H1 (cell line): ENCODE data around the gene CDK15. TPM values are rescaled to one million over a fixed set of nuclear protein-coding genes. Genes with fewer than 3 reads are reported as not detected.

Experiments used
- CTCF ChIA-PET: fragments of 300-600 bp; sonication (Branson Sonifier 250); formaldehyde crosslinking; loops from one replicate; lab custom pipeline; 2021; ENCODE audit not compliant: partially characterized antibody; lab: Charles Lee
- POLR2A ChIA-PET: fragments of 300-600 bp; sonication (Branson Sonifier 250); formaldehyde crosslinking; loops from one replicate; lab custom pipeline; 2021; ENCODE audit warnings: inconsistent platforms; ENCODE audit not compliant: partially characterized antibody; lab: Charles Lee
- DNase-seq, 2 experiments: peaks; one replicate each; pipeline versions ENCODE4 v3.0.0 to v3.0.0-alpha.2; 2010 to 2022; ENCODE audit warnings: low spot score in 2 of 2, low read depth in 1 of 2, mixed read lengths in 1 of 2
- FAIRE-seq: peaks from 2 replicates; lab custom pipeline; 2011; peaks lifted over from hg19 to GRCh38; lab: Jason Lieb, UNC
- H2AFZ ChIP-seq: 2 replicates; pipeline ENCODE4 v1.8.1; 2012; ENCODE audit warnings: low read length, inconsistent platforms
- H2AK5ac ChIP-seq: 2 replicates; pipeline ENCODE4 v1.6.1; 2013; ENCODE audit warnings: low read depth, low read length
- H2BK120ac ChIP-seq: replicated peaks from 2 replicates; pipeline ENCODE3; 2013; ENCODE audit warnings: low read depth, low read length, inconsistent platforms
- H2BK12ac ChIP-seq: 2 replicates; pipeline ENCODE4 v1.6.1; 2013; ENCODE audit warnings: low read depth, low read length
- H2BK15ac ChIP-seq: 2 replicates; pipeline ENCODE4 v1.6.1; 2013; ENCODE audit warnings: low read length
- H2BK20ac ChIP-seq: 2 replicates; pipeline ENCODE4 v1.6.1; 2013; ENCODE audit warnings: low read length
- H2BK5ac ChIP-seq: 2 replicates; pipeline ENCODE4 v1.6.1; 2013; ENCODE audit warnings: low read depth, low read length
- H3K14ac ChIP-seq: 2 replicates; pipeline ENCODE4 v1.6.1; 2013; ENCODE audit warnings: inconsistent platforms; ENCODE audit not compliant: insufficient read length
- H3K18ac ChIP-seq: 2 replicates; pipeline ENCODE4 v1.6.1; 2013; ENCODE audit warnings: low read length; ENCODE audit errors: extremely low read depth
- H3K23ac ChIP-seq: 2 replicates; pipeline ENCODE4 v1.6.1; 2013; ENCODE audit warnings: inconsistent platforms; ENCODE audit not compliant: insufficient read length
- H3K23me2 ChIP-seq: 2 replicates; pipeline ENCODE4 v1.6.1; 2013; ENCODE audit warnings: low read depth, low read length
- H3K27ac ChIP-seq: 2 replicates; pipeline ENCODE4 v1.6.1; 2011; ENCODE audit warnings: low read depth, low read length, inconsistent platforms
- H3K27me3 ChIP-seq, 4 experiments: replicated peaks in 1 of 4; 1 replicate in 1 of 4; 2 replicates in 3 of 4; pipeline versions ENCODE4 v1.6.1 to v1.8.1; 2011 to 2013; ENCODE audit warnings: low read length in 3 of 4, mild to moderate bottlenecking in 3 of 4, inconsistent platforms in 2 of 4, mixed read lengths in 2 of 4, moderate library complexity in 1 of 4; ENCODE audit not compliant: control insufficient read depth in 3 of 4, insufficient read depth in 3 of 4; ENCODE audit errors: extremely low read depth in 1 of 4
- H3K36me3 ChIP-seq, 4 experiments: 2 replicates each; pipeline versions ENCODE4 v1.6.1 to v1.8.1; 2011 to 2013; ENCODE audit warnings: mild to moderate bottlenecking in 4 of 4, low read length in 3 of 4, moderate library complexity in 2 of 4, control low read depth in 1 of 4, inconsistent platforms in 1 of 4; ENCODE audit not compliant: insufficient read depth in 4 of 4, control insufficient read depth in 2 of 4
- H3K4ac ChIP-seq: replicated peaks from 2 replicates; pipeline ENCODE3; 2013; ENCODE audit warnings: low read length, low read depth, mixed read lengths, inconsistent platforms; ENCODE audit not compliant: insufficient read length
- H3K4me1 ChIP-seq, 4 experiments: replicated peaks in 1 of 4; 1 replicate in 1 of 4; 2 replicates in 3 of 4; pipeline versions ENCODE4 v1.6.1 to v1.8.1; 2011 to 2013; ENCODE audit warnings: low read length in 3 of 4, inconsistent platforms in 2 of 4, mixed read lengths in 1 of 4; ENCODE audit not compliant: insufficient read depth in 4 of 4, control insufficient read depth in 3 of 4
- H3K4me2 ChIP-seq, 2 experiments: 2 replicates each; pipeline versions ENCODE4 v1.6.1 to v1.8.1; 2011 to 2013; ENCODE audit warnings: low read depth in 2 of 2, low read length in 2 of 2, control low read depth in 1 of 2, inconsistent platforms in 1 of 2, mild to moderate bottlenecking in 1 of 2; ENCODE audit not compliant: insufficient read depth in 1 of 2
- H3K4me3 ChIP-seq, 4 experiments: fragments of 200-600, 300-600 bp in 1 of 4; sonication (generic), shearing (Covaris generic), sonication (Bioruptor Twin) in 1 of 4; 2 replicates each; pipeline versions ENCODE4 v1.5.1 to v1.8.1; 2011 to 2016; ENCODE audit warnings: low read length in 4 of 4, low read depth in 3 of 4, control low read depth in 2 of 4, inconsistent platforms in 2 of 4, mild to moderate bottlenecking in 2 of 4, mixed read lengths in 1 of 4, moderate library complexity in 1 of 4; ENCODE audit not compliant: insufficient read depth in 2 of 4; ENCODE audit errors: extremely low read depth in 1 of 4
- H3K56ac ChIP-seq: replicated peaks from 2 replicates; pipeline ENCODE3; 2013; ENCODE audit warnings: low read depth, mild to moderate bottlenecking, mixed read lengths, low read length, inconsistent platforms; ENCODE audit not compliant: insufficient read length
- H3K79me1 ChIP-seq: 2 replicates; pipeline ENCODE4 v1.6.1; 2013; ENCODE audit warnings: low read depth, low read length, control low read depth
- H3K79me2 ChIP-seq, 2 experiments: 2 replicates each; pipeline versions ENCODE4 v1.6.1 to v1.8.1; 2012 to 2013; ENCODE audit warnings: low read length in 2 of 2, mild to moderate bottlenecking in 2 of 2, inconsistent platforms in 1 of 2; ENCODE audit not compliant: insufficient read depth in 2 of 2, control insufficient read depth in 1 of 2
- H3K9ac ChIP-seq, 4 experiments: replicated peaks in 1 of 4; 1 replicate in 1 of 4; 2 replicates in 3 of 4; pipeline versions ENCODE4 v1.6.1 to v1.8.1; 2011 to 2013; ENCODE audit warnings: low read depth in 3 of 4, low read length in 3 of 4, control low read depth in 2 of 4, mild to moderate bottlenecking in 2 of 4, moderate library complexity in 2 of 4, inconsistent platforms in 1 of 4; ENCODE audit errors: extremely low read depth in 1 of 4
- H3K9me3 ChIP-seq, 2 experiments: 2 replicates each; pipeline versions ENCODE4 v1.6.1 to v1.8.1; 2012 to 2013; ENCODE audit warnings: mild to moderate bottlenecking in 2 of 2, moderate library complexity in 2 of 2, control low read depth in 1 of 2, inconsistent platforms in 1 of 2, low read depth in 1 of 2, low read length in 1 of 2, mixed read lengths in 1 of 2; ENCODE audit not compliant: insufficient read depth in 2 of 2
- H4K20me1 ChIP-seq, 2 experiments: replicated peaks in 1 of 2; 2 replicates each; pipeline versions ENCODE3 to v1.8.1; 2011 to 2013; ENCODE audit warnings: inconsistent platforms in 2 of 2, low read length in 2 of 2, mild to moderate bottlenecking in 1 of 2; ENCODE audit not compliant: insufficient read depth in 2 of 2, control insufficient read depth in 1 of 2
- H4K5ac ChIP-seq: 2 replicates; pipeline ENCODE4 v1.6.1; 2013; ENCODE audit warnings: low read length, low read depth, mixed read lengths, inconsistent platforms; ENCODE audit not compliant: insufficient read length
- H4K8ac ChIP-seq: 2 replicates; pipeline ENCODE4 v1.8.0; 2013; ENCODE audit warnings: mild to moderate bottlenecking, moderate library complexity, low read length, inconsistent platforms; ENCODE audit not compliant: insufficient read depth; ENCODE audit errors: extremely low read depth
- H4K91ac ChIP-seq: replicated peaks from 2 replicates; pipeline ENCODE3; 2013; ENCODE audit warnings: low read length, mixed read lengths, inconsistent platforms; ENCODE audit not compliant: insufficient read length
- BCL11A ChIP-seq, 2 experiments: IDR thresholded peaks; one replicate each; pipeline ENCODE4 v1.6.1; 2011; ENCODE audit warnings: low read depth in 2 of 2, low read length in 2 of 2, mild to moderate bottlenecking in 2 of 2
- CHD1 ChIP-seq: IDR thresholded peaks from 2 replicates; pipeline ENCODE4 v1.6.1; 2012; ENCODE audit warnings: low read depth, low read length, improper control_type of control experiment
- KDM1A ChIP-seq: fragments of 200-600, 300-600 bp; sonication (generic); IDR thresholded peaks from 2 replicates; pipeline ENCODE4 v1.7.1; 2016; ENCODE audit warnings: mild to moderate bottlenecking, low read length, borderline replicate concordance
- SIX5 ChIP-seq: IDR thresholded peaks from 2 replicates; pipeline ENCODE4 v1.6.1; 2011; ENCODE audit warnings: mild to moderate bottlenecking, low read depth, low read length
- TCF12 ChIP-seq: IDR thresholded peaks from 2 replicates; pipeline ENCODE4 v1.6.1; 2011; ENCODE audit warnings: low read depth, mild to moderate bottlenecking, low read length
- TEAD4 ChIP-seq: IDR thresholded peaks from 2 replicates; pipeline ENCODE4 v1.6.1; 2012; ENCODE audit warnings: low read depth, low read length, inconsistent platforms, mixed read lengths
- WGBS, 2 experiments: shearing (Covaris generic) in 1 of 2; methylation state at CpG; one replicate each; pipeline versions ENCODE4 v1.1.6 to v1.1.7; 2013 to 2015; ENCODE audit warnings: low lambda C conversion rate in 2 of 2, mixed read lengths in 2 of 2, inconsistent platforms in 1 of 2, low coverage in 1 of 2, missing lambda C conversion rate in 1 of 2; ENCODE audit not compliant: insufficient replicate concordance in 2 of 2, insufficient coverage in 1 of 2, insufficient read length in 1 of 2; ENCODE audit errors: extremely low coverage in 1 of 2, missing lambda C conversion rate in 1 of 2; 5-methylcytosine and 5-hydroxymethylcytosine counted together
- polyA plus RNA-seq, 7 experiments: library from polyadenylated mRNA; depleted of rRNA in 3 of 7; stranded (reverse) in 5 of 7; unstranded in 2 of 7; fragments of >200 nt in 5 of 7; fragments of 200-250 nt in 2 of 7; gene quantifications; 1 replicate in 5 of 7; 2 replicates in 1 of 7; 4 replicates in 1 of 7; pipeline versions ENCODE4 v1.2.1 to v1.2.3, GENCODE V29; 2011 to 2013; ENCODE audit warnings: missing spikeins in 2 of 7, mixed read lengths in 2 of 7
- total RNA-seq: library from RNA; stranded (reverse); fragmentation: NEBNext Ultra II Directional; extraction: Animal tissue kit (Norgen Biotek cat#: 25700); gene quantifications from 2 replicates; pipeline ENCODE4 v1.2.1, GENCODE V29; 2021

The CDK15 gene
- total and polyA plus RNA-seq, 2 of the 8 experiments (the other 6 are each of a cell fraction or from before 2014, with no cell fraction given) = 0.03 TPM; not detected in 1

DNA sequence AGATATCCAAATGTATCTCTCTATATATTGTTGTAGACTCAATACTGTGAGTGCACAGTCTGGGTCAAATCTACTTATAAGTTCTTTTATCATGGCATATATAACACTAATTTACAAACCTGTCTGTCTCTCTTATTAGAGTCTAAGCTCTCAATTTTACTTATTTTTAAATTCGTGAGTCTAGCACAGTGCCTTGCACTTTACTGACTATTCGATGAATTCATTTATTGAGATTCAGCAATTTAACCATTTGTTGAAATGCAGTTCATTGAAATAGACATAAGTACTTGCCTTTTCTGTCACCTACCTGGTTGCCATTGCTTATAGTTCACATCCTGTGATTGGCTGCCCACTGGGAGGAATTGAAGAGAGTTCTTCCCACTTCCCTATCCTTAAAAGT, 15.3 kb upstream of the CDK15 start:
- no peak for FAIRE-seq
- Histone ChIP-seq H3K23ac (no peak overlapping the region), H4K8ac (no peak overlapping the region), H3K79me2 (no peaks in the 10 kb centered on the region), H3K27ac (no peak overlapping the region), H4K91ac (no peak overlapping the region), H3K56ac (no peak overlapping the region), H3K4me1 (no peaks in the 10 kb centered on the region), H2AFZ (no peak overlapping the region), H3K23me2 (no peaks in the 10 kb centered on the region), H3K4me2 (no peak overlapping the region), H3K9me3 (no peaks in the 10 kb centered on the region), H2AK5ac (no peak overlapping the region), H4K20me1 (no peaks in the 10 kb centered on the region), H3K4me3 (no peak overlapping the region), H2BK12ac (no peak overlapping the region), H3K9ac (no peak overlapping the region), H3K4ac (no peak overlapping the region), H2BK20ac (no peak overlapping the region), H3K14ac (no peak overlapping the region), H3K79me1 (no peaks in the 10 kb centered on the region), H3K27me3 (no peaks in the 10 kb centered on the region; a peak in 1 of 7 replicates), H2BK15ac (no peak overlapping the region), H4K5ac (no peak overlapping the region), H2BK120ac (no peak overlapping the region), H3K18ac (no peak overlapping the region), H3K36me3 (no peaks in the 10 kb centered on the region), H2BK5ac (no peak overlapping the region)
- CTCF ChIA-PET = no interaction called here
- POLR2A ChIA-PET = no interaction called here
- 79% methylated on average over 2 of the region's 2 CpGs; no CpG with 5 or more reads in 1 of the 2 experiments for WGBS, 2 experiments
- DNase-seq = no peak
- TF ChIP-seq SIX5 = no peak
- no peak for TF ChIP-seq CHD1
- TF ChIP-seq TCF12 = no peak
- TF ChIP-seq TEAD4 = no peak
- no peak for TF ChIP-seq KDM1A
- no peak for TF ChIP-seq BCL11A (IDR thresholded peaks at IDR 0.05; ENCODE audit: low read depth in 2 of 2, low read length in 2 of 2)
